SHP77 treated with DMSO at 0.1 percent for 48 hours (cell line): ENCODE results near the gene PRRG1.
A peak's percentile ranks its signal among the peaks of the same experiment; 100 is the strongest.
"Not testable (repeated sequence)": the region's sequence is repeated elsewhere in the genome, so short reads cannot be mapped to it uniquely, and the experiment has no call there.

ENCODE experiments used
- DNase-seq: peaks from one replicate; lab custom pipeline; 2025; lab: John Stamatoyannopoulos, UW

The PRRG1 gene

DNA sequence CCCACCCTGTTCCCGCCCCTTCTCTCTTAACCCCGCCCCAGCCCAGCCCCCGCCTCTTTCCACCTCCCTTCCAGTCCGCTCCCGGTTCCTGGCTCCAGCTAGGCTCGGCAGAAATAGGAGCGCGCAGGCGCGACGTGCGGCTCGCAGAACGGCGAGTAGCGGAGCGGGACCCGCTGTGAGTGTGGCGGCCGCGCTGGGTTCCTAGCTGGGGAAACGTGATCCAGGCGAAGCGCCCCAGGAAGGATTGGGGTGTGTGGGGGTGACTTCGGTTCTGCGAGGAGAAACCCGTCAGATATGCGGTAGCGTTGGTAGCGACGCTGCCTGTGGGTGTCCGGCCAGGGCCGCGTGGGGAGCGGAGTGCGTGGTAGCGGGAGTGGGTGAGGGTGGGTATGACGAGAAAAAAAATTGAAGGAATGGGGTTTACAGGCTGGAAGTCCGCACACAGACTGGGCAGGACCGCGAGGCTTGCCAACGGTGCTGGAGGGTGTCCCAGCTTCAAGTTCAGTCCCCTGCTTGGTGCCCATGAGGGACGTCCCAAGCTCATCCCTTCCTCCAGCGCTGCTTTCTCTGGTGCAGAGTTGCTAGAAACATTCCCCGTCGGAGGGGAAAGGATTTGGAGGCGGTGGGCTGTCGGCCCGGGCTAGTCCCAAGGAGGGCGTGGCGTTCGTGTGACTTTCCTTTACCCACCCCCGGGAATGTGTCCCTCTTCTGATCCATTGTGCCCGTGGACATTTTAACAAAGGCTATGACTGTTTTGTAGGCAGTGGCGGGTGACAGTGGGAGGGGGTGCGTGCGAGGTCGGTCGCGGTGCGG is at the start of gene PRRG1:
Gene PRRG1 (plus strand): TSS at position 144 of the 813 bp plus-strand sequence. CDS start 56,886 bp downstream, outside the sequence.
- DNase-seq: peak; percentile 29

DNA sequence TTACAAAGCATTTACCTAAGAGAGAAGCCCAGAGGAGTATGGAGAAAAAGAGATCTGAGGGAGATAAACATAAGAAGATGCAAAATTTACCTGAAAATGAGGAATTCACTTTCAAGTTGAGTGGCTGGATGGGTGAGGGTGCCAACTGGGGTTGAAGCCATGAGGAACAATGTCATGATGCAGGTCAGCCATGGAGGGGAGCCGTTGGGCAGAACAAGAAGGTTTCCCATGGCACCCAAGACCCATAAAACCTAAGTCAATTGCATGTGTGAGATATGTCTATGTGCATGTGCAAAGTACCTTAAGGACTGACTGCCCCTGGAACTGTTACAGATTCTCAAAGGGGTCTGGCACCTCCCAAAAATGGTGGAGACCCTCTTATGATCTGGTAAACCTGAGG is 46.6 kb upstream of the PRRG1 start:
- no peak for DNase-seq

DNA sequence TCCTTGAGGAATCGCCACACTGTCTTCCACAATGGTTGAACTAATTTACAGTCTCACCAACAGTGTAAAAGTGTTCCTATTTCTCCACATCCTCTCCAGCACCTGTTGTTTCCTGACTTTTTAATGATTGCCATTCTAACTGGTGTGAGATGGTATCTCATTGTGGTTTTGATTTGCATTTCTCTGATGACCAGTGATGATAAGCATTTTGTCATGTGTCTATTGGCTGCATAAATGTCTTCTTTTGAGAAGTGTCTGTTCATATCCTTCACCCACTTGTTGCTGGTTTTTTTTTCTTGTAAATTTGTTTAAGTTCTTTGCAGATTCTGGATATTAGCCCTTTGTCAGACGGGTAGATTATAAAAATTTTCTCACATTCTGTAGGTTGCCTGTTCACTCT is 43.9 kb upstream of the PRRG1 start:
- DNase-seq: not testable (repeated sequence)

DNA sequence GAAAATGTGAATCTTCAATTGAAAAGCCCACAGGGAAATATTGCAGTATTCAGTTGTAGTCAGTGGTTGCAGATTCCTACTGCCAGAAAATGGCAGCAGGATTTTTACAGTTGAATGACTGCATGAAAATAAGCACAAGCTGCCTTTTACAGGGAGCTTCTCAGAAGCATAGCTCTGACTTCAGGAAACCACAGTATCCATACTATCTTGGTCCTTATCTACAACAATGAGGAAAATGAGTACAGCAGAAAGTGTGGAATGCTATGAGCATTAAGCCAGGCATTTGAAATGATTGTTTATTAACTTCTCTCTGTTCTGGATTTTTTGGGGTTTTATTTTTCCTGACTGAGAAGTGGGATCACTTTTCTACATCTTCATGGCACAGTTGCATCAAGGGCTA is 34.6 kb upstream of the PRRG1 start:
- no peak for DNase-seq

DNA sequence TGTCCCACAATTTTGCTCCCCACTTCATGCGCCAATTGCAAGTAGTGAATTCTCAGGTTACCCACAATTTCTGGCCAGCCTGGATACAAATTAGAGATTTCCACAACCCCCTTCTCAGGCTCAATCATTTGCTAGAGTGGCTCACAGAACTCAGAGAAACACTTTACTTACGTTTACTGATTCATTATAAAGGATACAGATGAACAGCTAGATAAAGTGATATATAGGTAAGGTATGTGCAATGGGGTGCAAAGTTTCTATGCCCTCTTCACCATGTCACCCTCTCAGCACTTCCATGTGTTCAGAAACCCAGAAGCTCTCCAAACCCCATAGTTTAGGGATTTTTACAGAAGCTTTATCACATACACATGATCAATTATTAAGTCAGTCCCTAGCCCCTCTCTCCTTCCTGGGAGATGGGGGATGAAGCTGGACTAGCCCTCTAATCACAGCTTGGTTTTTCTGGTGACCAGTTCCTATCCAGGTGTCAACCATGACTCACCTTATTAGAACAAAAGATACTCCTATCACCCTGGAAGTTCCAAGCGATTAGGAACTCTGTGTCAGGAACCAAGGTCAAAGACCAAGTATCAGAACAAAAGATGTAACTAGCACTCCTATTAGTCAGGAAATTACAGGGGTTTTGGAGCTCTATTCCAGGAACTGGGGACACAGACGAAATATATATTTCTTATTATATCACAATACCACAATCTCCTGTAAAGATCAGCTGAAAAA is 33.5 kb upstream of the PRRG1 start:
- DNase-seq: no peak

DNA sequence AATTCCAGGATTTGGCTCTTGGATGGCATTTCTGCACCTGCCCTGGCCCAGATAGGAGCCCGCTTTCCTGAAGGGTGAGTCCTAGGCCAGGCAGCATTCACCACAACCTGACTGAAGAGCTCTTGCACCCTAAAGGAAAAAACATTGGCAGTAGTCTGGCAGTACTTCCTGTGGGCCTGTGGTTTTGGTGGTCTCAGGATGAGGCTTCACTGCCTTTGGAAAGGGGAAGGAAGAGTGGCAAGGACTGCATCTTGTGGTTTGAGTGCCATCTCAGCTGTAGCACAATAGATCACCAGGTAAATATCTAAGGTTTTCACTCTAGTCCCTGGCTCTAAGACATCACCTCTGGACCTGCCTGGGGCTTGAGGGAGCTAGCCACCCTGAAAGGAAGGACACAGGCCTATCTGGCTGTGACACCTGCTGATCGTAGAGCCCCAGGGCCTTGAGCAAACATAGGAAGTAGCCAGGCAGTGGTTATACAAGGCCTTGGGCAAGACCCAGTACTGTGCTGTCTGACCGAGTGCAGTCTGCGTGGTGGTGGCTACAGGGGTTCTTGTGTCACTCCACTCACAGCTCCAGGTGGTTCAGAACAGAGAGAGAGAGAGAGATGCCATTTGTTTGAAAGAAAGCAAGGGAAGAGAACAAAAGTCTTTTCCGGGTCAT is 28.5 kb upstream of the PRRG1 start:
- no peak for DNase-seq

DNA sequence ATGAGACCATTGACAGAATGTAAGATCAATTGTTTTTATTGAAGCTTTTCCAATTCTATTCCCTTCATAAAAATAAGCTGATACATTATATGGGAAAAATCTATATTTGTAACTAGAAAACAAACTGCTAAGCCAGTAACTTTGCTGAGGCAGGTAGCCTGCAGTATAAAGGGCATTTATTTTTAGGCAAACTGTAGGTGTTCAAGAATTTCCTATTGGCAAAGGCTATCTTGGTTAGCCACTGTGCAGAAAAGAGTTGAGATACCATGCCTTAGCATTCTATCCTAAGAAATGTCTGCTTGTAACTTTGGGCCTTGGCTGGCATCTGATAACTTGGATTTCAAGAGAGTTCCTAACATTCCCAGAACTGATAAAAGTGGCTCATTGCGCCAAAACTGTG is 18.5 kb upstream of the PRRG1 start:
- no peak for DNase-seq

DNA sequence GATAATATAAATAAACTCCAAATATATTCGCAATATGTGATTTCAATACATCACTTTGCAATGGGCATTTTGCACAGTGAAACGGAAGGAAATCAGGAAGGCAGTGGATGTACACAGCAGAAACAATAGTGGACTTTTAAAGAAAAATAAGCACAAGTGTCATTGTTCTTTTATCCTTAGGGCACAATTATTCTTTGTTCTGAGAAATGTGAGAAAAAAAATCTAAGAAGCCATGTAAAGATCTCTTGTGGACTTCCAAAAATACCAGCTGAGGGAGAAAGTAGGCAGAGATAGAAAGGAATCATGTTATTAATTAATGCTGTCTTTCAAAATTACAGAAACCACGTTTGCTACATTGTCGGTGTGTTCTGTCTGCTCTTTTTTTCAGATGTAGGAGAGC is 17.6 kb upstream of the PRRG1 start:
- DNase-seq: no peak

DNA sequence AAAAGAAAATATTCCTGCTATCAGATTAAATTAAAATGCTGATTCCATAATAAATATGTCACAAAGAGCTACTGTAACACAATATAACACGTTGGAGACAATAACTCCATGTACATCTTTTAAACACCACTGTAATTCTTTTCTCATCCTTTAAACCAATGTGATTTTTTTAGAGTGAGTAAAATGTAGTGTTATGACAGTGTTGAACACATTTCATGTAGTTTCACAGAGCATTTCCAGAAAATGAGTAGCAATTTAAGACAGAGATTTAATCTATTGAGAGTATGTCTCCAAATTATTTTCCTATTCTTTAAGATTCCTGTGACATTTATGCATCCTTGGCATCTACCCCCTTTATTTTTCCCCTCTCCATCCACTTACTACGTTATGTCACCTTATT is 17.1 kb upstream of the PRRG1 start:
- no peak for DNase-seq

DNA sequence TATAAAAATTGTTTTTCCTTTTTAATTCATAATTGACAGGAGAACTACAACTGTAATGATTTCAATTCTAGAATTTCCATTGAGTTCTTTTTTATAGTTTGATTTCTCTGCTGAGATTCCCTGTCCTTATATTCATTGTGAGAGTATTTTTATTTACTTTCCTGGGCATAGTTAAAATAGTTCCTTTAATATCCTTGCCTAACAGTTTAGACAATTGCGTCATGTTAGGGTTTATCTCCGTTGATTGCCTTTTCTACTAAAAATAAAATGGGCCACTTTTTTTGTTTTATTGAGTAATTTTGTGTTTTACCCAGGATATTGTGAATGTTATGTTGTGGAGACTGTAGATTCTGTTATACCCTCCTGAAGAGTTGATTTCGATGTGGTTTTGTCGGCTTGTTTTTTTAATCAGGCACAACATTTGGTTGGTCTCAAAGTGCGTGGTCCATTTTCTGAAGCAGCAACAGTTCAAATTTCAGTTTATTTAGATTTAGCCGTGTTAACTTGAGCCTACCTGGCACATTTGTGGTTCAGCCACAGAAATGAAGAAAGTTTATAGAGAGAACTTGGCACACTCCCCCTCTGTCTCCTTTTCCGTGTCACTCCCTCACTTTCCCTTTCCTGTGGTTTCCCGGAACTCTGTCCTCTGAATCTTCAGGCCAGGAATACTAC is 16.0 kb upstream of the PRRG1 start:
- DNase-seq: no peak

DNA sequence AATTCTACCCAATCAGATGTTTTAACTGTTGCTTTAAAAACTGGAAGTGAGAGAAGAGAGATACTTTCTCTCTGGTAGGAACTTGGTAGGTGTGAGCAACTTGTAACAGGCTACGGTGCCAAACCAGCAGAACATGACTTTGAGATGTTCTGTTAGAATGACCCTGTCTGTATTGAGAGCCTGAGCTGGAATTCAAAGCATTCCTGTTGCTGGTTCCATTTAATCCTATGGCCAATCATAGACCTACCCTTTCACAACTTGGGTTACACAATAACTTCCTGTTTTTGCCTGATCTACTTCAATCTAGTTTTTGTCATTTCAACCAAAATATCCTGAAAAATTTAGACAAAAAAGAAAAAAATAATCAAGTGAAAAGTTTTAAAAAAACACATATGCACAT is 1.7 kb upstream of the PRRG1 start:
- no peak for DNase-seq

DNA sequence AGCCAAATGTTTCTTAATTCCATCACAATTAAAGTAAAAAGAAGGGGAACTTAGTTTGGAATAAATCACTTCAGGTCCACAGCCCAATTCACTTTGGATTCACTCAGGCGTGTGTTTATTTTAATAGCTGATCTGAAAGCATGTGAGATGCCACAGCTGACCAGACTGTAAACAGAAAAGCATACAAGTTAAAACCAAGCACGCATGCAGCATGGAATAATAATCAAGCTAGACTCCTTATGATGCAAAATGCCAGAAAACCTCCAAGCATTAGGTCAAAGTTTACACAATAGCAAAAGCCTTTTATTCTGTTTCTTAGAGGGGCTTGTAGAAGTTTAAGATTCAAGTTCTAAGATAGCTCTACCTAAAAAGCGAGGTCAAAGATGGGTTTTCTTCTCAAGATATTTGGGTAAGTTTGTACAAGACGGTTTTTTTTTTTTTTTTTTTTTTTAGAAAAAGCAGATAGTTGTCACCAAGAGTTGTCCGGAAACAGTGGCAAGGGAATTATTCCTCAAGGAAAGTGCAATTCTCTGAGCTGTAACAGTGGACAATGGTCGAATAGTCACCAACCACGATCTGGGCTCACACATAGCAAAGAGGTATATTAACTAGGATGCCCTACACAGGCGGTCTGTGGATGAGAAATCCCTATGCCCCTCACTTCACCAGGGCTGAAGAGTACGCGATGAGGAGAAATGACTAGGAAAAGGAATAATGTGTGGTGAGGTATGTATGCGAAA is 763 bp upstream of the PRRG1 start:
- DNase-seq: no peak

DNA sequence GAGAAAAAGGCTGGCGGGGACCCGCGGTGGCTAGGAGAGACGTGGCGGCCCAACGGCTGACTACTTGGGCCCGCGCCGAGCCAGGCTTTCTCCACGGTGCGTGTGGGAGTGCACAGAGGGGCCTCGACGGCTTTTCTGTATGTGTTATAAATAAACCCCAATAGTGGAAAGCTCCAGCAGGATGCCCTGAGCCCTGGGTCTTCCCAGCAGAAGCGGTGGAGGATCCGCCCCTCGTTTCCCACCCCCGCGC is 268 bp upstream of the PRRG1 start:
- peak; percentile 29 for DNase-seq

DNA sequence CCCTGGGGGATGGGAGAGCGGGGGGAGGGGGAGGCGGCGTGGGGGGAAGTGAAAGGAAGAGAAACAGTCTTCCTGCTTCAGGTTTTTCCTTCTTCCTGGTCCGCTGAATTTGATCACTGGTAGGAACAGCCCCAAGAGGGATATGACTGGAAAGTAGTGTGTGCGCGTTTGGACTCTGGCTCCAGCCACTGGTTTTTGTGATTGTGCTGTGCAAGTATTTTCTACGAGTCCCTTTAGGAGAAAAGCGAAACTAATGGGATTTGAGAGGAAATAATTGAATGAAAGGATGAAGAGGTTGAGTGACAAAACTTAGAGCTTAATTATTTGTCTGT is 836 bp downstream of the PRRG1 start:
- no peak for DNase-seq

DNA sequence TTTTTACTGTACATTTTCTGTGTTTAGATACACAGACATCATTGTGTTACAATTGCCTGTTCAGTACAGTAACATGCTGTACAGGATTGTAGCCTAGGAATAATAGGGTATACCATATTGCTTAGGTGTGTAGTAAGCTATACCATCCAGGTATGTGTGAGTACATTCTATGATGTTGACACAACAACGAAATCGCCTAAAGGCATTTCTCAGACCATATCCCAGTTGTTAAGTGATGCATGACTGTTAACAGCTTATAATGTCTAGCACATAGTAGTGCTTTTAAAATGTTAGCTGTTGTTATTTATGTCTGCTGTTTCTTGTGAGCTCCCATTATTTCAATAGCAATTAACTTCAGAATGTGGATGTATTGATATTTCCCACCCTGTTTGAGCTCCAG is 4.5 kb downstream of the PRRG1 start:
- DNase-seq: no peak

DNA sequence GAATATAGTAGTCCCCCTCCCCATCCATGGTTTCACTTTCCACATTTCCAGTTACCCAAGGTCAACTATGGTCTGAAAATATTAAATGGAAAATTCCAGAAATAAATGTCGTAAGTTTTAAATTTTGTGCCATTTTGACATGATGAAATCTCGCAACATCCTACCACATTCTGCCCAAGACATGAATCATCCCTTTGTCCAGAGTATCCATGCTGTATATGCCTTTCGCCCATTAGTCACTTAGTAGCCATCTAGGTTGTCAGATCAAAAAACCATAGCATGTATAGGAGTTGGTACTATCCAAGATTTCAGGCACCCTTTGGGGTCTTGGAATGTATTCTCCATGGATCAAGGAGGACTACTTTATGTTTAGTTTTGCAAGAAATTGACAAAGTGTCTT is 8.3 kb downstream of the PRRG1 start:
- no peak for DNase-seq

DNA sequence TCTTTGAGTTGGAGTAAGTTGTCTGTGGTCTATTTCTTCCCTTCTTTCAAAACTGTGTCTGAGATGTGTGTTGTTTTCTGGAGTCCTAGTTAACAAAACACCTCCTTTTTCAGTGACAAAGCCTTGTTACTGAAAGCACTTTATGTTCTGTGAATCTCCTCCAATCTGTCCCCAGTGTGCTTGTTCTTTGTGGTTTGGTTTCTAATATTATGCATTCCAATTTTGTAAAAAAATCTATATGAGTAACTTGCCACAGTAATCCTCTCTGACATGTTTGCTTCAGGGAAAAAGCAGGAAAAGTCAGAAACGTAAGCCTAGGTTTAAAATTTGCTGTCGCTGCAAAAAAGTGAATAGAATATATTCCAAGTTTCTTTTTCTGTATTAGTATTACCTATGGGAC is 12.4 kb downstream of the PRRG1 start:
- no peak for DNase-seq

DNA sequence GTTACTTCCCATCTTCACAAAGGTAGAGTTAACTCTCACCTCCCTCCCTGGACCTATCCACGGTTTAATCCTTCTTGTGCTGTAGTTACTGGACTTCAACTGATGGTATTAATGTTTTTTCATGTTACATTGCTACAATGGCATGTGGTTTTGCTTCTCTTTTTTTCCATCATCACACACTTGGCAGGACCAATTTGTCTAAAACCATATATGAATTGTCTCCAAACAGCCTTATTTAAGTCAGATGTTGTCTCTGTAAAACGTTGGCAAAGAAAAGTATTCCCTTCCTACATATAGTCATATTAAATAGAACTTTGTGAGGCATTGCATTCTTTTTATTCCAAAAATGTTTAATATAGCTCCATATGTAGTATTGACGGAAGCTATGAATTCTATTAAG is 15.5 kb downstream of the PRRG1 start:
- DNase-seq: no peak

DNA sequence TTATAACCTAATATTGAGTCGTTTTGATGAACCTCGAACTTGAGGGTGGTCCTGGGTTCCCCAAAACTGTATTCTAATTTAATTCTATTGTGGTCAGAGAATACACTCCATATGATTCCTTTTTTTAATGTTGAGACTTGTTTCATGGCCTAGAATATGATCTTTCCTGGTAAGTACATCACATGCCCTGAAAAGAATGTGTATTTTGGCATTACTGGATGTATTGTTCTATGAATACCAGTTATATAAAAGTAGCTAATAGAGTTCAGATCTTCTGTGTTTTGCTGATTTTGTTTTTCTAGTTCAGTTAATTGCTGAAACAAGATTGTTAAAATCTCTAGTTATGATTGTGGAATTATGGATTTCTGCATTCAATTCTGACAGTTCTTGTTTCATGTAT is 18.8 kb downstream of the PRRG1 start:
- DNase-seq: no peak

DNA sequence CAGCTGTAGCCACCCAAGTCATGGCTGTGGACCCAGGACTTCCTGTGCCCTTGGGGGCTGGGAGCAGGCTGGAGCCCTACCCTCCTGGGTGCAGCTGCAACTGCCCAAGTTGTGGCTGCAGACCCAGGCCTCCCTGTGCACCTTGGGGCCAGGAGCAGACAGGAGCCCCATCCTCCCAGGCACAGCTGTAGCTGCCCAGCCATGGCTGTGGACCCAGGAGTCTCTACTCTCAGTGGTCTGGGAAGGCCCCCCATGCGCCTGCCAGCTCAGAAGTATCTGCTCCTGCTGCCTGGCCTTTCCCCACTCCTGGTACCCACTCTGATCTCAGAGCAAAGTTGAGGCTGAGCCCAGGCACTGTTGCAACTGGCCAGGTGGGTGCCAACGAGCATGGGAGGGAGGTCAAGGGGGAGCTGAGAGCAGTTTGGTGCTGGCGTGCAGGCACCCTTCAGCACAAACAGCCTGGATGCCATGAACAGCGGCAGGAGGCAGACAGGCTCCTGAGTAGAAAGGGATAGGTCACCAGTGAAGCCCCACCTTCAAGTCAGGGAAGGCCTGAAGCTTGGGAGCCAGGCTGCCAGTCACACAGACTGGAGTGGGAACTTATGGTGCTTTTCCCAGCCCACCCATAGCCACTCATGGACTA is 21.5 kb downstream of the PRRG1 start:
- no peak for DNase-seq

DNA sequence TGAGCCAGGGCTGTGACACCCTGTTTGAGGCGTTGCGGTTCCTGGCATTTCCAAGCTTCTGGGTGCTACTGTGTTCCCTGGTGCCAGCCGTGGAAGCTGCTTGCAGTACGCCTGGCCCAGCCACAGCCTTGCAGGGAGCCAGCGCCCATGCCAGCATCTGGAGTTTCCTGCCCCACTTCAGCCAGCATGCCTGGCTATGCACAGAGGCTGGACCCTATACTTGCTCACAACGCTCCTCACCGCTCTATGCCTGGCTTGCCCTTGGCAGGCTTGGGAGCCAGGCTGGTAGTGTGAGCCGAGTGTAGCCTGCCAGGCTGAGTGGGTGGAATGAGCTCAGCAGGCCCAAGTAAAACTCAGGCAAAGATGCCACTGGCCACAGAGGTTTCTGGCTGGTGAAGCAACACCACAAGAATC is 22.4 kb downstream of the PRRG1 start:
- no peak for DNase-seq

DNA sequence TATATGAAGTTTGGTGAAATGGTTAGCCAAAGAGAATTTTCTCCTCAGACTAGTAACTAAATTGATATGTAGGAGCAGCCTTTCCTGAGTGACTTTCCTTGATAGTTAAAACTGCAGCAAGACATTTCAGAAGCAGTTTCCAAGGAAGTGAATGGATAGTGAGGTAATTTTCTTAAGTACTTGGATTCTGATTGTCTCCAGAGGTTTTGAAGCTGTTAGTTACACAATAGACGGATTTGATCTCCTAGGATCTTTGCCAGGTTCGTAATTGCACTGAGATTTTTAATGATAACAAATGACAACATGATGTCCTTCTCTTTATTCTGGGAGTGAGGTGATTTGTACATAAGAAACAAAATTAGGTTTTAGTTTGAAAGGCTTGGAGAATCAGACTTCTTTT is 29.2 kb downstream of the PRRG1 start:
- no peak for DNase-seq
